HEK293 (cell line): ENCODE data around the gene MYOF.

Source experiments
- CTCF ChIA-PET: fragments of 350-600 bp; formaldehyde crosslinking; extraction: SDS; loops from one replicate; lab custom pipeline; 2021; ENCODE audit warnings: antibody characterized with exemption; lab: Yijun Ruan, JAX
- POLR2A ChIA-PET: fragments of 300-600 bp; formaldehyde crosslinking; extraction: SDS; loops from one replicate; lab custom pipeline; 2020; ENCODE audit warnings: antibody characterized with exemption, inconsistent platforms; lab: Yijun Ruan, JAX
- H3K27ac ChIP-seq: fragments of 200-500 bp; sonication (Bioruptor generic); 2 replicates; pipeline ENCODE4 v1.5.1; 2014; ENCODE audit warnings: low read depth, low read length, control low read depth, inconsistent platforms; ENCODE audit errors: extremely low read depth
- H3K36me3 ChIP-seq, 2 experiments: fragments of 200-500 bp in 1 of 2; sonication (Bioruptor generic) in 1 of 2; 1 replicate in 1 of 2; 2 replicates in 1 of 2; pipeline ENCODE4 v1.5.1; 2014 to 2017; ENCODE audit warnings: inconsistent platforms in 2 of 2, low read length in 2 of 2; ENCODE audit not compliant: control insufficient read depth in 2 of 2, insufficient read depth in 1 of 2
- H3K4me1 ChIP-seq: fragments of 200-500 bp; sonication (Bioruptor generic); 2 replicates; pipeline ENCODE4 v1.5.1; 2014; ENCODE audit warnings: mild to moderate bottlenecking, low read length, inconsistent platforms; ENCODE audit not compliant: control insufficient read depth, insufficient read depth
- H3K4me3 ChIP-seq: 2 replicates; pipeline ENCODE4 v1.5.1; 2011; ENCODE audit warnings: low read depth, mild to moderate bottlenecking, control low read depth, low read length, moderate library complexity
- H3K9me3 ChIP-seq: fragments of 200-500 bp; sonication (Bioruptor generic); 2 replicates; pipeline ENCODE4 v1.5.1; 2014; ENCODE audit warnings: low read depth, low read length, inconsistent platforms; ENCODE audit not compliant: control insufficient read depth, insufficient read depth
- BCL11B ChIP-seq: fragments of 450-650 bp; formaldehyde crosslinking; IDR thresholded peaks from 2 replicates; pipeline ENCODE4 v1.5.1; 2016; ENCODE audit warnings: low read depth, missing biosample characterization, missing genetic modification characterization
- GLI4 ChIP-seq: fragments of 450-650 bp; formaldehyde crosslinking; IDR thresholded peaks from 2 replicates; pipeline ENCODE4 v1.5.1; 2016; ENCODE audit warnings: missing biosample characterization, missing genetic modification characterization
- KLF9 ChIP-seq: fragments of 450-650 bp; formaldehyde crosslinking; IDR thresholded peaks from 2 replicates; pipeline ENCODE4 v1.5.1; 2016; ENCODE audit warnings: missing biosample characterization, missing genetic modification characterization, low read depth
- PRDM1 ChIP-seq: fragments of 450-650 bp; formaldehyde crosslinking; IDR thresholded peaks from 2 replicates; pipeline ENCODE4; 2016; ENCODE audit warnings: missing biosample characterization, missing genetic modification characterization
- SCRT2 ChIP-seq: fragments of 450-650 bp; formaldehyde crosslinking; IDR thresholded peaks from 2 replicates; pipeline ENCODE4 v1.5.1; 2016; ENCODE audit warnings: missing biosample characterization, missing genetic modification characterization
- SP7 ChIP-seq: fragments of 450-650 bp; formaldehyde crosslinking; IDR thresholded peaks from 2 replicates; pipeline ENCODE4 v1.5.1; 2016; ENCODE audit warnings: missing biosample characterization, missing genetic modification characterization
- ZBTB11 ChIP-seq: fragments of 450-650 bp; formaldehyde crosslinking; conservative IDR thresholded peaks from 2 replicates; pipeline ENCODE4 v1.5.1; 2016; ENCODE audit warnings: low read depth, missing biosample characterization, missing genetic modification characterization
- ZIC2 ChIP-seq: fragments of 450-650 bp; formaldehyde crosslinking; IDR thresholded peaks from 2 replicates; pipeline ENCODE4 v1.5.1; 2016; ENCODE audit warnings: missing biosample characterization, missing genetic modification characterization
- ZNF112 ChIP-seq: fragments of 450-650 bp; formaldehyde crosslinking; IDR thresholded peaks from 2 replicates; pipeline ENCODE4 v1.5.0; 2017; ENCODE audit warnings: missing biosample characterization, missing genetic modification characterization
- ZNF140 ChIP-seq: fragments of 450-650 bp; formaldehyde crosslinking; IDR thresholded peaks from 2 replicates; pipeline ENCODE4 v1.5.1; 2016; ENCODE audit warnings: missing biosample characterization, missing genetic modification characterization
- ZNF157 ChIP-seq: fragments of 450-650 bp; formaldehyde crosslinking; IDR thresholded peaks from 2 replicates; pipeline ENCODE4 v1.5.1; 2016; ENCODE audit warnings: missing biosample characterization, missing genetic modification characterization
- ZNF19 ChIP-seq: fragments of 450-650 bp; formaldehyde crosslinking; IDR thresholded peaks from 2 replicates; pipeline ENCODE4; 2016; ENCODE audit warnings: missing biosample characterization, missing genetic modification characterization, low read depth
- ZNF211 ChIP-seq: fragments of 450-650 bp; formaldehyde crosslinking; IDR thresholded peaks from 2 replicates; pipeline ENCODE4 v1.5.1; 2016; ENCODE audit warnings: low read depth, missing biosample characterization, missing genetic modification characterization
- ZNF23 ChIP-seq: fragments of 450-650 bp; formaldehyde crosslinking; IDR thresholded peaks from 2 replicates; pipeline ENCODE4 v1.5.1; 2016; ENCODE audit warnings: missing biosample characterization, missing genetic modification characterization, borderline replicate concordance
- ZNF426 ChIP-seq: fragments of 450-650 bp; formaldehyde crosslinking; IDR thresholded peaks from 2 replicates; pipeline ENCODE4 v1.5.1; 2017; ENCODE audit warnings: missing biosample characterization, missing genetic modification characterization, mild to moderate bottlenecking, inconsistent platforms, moderate library complexity
- ZNF558 ChIP-seq: fragments of 450-650 bp; formaldehyde crosslinking; IDR thresholded peaks from 2 replicates; pipeline ENCODE4 v1.5.1; 2016; ENCODE audit warnings: missing biosample characterization, missing genetic modification characterization
- ZNF639 ChIP-seq: fragments of 450-650 bp; formaldehyde crosslinking; IDR thresholded peaks from 2 replicates; pipeline ENCODE4 v1.5.1; 2016; ENCODE audit warnings: missing biosample characterization, missing genetic modification characterization
- ZNF658 ChIP-seq: fragments of 450-650 bp; formaldehyde crosslinking; IDR thresholded peaks from 2 replicates; pipeline ENCODE4; 2016; ENCODE audit warnings: missing biosample characterization, missing genetic modification characterization

Gene MYOF

GRCh38 chr10:93413252-93413689, 68.9 kb downstream of the MYOF start:
- no peak for TF ChIP-seq ZNF23 (tag by site-specific recombination)
- no peak for TF ChIP-seq ZNF558 (tag by site-specific recombination)
- no peak for TF ChIP-seq ZNF112 (tag by site-specific recombination)
- TF ChIP-seq ZNF19 (tag by site-specific recombination), result no peak
- TF ChIP-seq ZBTB11 (tag by site-specific recombination), result no peak
- TF ChIP-seq GLI4, result no peak
- TF ChIP-seq BCL11B (tag by site-specific recombination), result no peak
- TF ChIP-seq ZNF639 (tag by site-specific recombination), result no peak
- no peak for TF ChIP-seq ZNF211 (tag by site-specific recombination)
- TF ChIP-seq PRDM1 (tag by site-specific recombination), result no peak
- Histone ChIP-seq H3K36me3 (no peaks in the 10 kb centered on the region), H3K4me1 (no peaks in the 10 kb centered on the region), H3K9me3 (no peaks in the 10 kb centered on the region), H3K4me3 (no peak overlapping the region), H3K27ac (no peak overlapping the region)
- POLR2A ChIA-PET, result no interaction called here
- CTCF ChIA-PET, result interaction anchor here (0.9 kb wide), 1 partner anchor 115 kb away, joined by 4 read pairs; no protein-coding TSS in a partner anchor

- H3K4me3 ChIP-seq, result no peak overlapping the region
- H3K27ac ChIP-seq, result no peak overlapping the region
- no peaks in the 10 kb centered on the region for H3K36me3 ChIP-seq
- H3K9me3 ChIP-seq, result no peaks in the 10 kb centered on the region
- CTCF ChIA-PET, result interaction anchor here (0.9 kb wide), 1 partner anchor 115 kb away, joined by 4 read pairs; no protein-coding TSS in a partner anchor
- POLR2A ChIA-PET, result no interaction called here
- TF ChIP-seq ZNF658 (tag by site-specific recombination) (no peak), ZNF157 (tag by site-specific recombination) (no peak), ZNF140 (tag by site-specific recombination) (no peak), ZNF426 (tag by site-specific recombination) (no peak), ZIC2 (tag by site-specific recombination) (no peak), SP7 (peak; percentile 78), KLF9 (no peak)
- TF ChIP-seq, all 188 proteins: peak for 1
- no peaks in the 10 kb centered on the region for H3K4me1 ChIP-seq
Measured at GRCh38 chr10:93412801-93413200, 69.3 kb downstream of the MYOF start.

- POLR2A ChIA-PET, result no interaction called here
- no peaks in the 10 kb centered on the region for H3K9me3 ChIP-seq
- no peak for TF ChIP-seq SCRT2 (tag by site-specific recombination)
- TF ChIP-seq, all 188 proteins: peak for 0
- no peak overlapping the region for H3K27ac ChIP-seq
- no peaks in the 10 kb centered on the region for H3K36me3 ChIP-seq
- CTCF ChIA-PET, result interaction anchor here (0.6 to 1.2 kb wide), 5 partner anchors 16 to 1033 kb away, joined by 3 to 5 read pairs (median 4); partner anchors contain the start of gene MYOF
- H3K4me3 ChIP-seq, result no peak overlapping the region
- H3K4me1 ChIP-seq, result no peaks in the 10 kb centered on the region
Measured at GRCh38 chr10:93410697-93411348, 71.3 kb downstream of the MYOF start.
